Stimulated activated CD8-positive, alpha-beta memory T cell treated with anti-CD3 and anti-CD28 coated beads, Interleukin-4, amount 100 ng/mL, for 24 hours (primary cell): ENCODE data around the gene SEMG1.

Experiments
- DNase-seq: peaks from one replicate; pipeline ENCODE4 v3.0.0-alpha.2; 2020; ENCODE audit warnings: low read depth

The SEMG1 gene

DNA sequence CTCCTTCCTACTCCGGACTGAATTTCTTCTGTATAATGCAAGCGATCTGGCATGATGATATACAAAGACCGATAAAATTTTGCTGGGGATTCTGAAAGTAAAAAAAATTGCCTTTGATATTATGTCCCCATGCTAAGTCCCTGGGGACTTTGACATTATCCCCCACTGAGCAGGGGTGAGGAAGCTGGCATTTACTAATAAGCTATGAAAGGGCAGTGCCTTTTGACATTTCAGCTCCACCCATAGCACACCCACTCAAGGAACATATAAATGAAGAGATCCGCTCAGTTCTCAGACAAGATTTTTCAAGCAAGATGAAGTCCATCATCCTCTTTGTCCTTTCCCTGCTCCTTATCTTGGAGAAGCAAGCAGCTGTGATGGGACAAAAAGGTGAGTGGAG lies 14.2 kb downstream of the SEMG1 start, which contains the start of gene SEMG2:
TSS of gene SEMG2 (plus strand) at position 298 of the 400 bp plus-strand sequence. CDS start at position 315, 17 bp downstream.
- DNase-seq: no peak

DNA sequence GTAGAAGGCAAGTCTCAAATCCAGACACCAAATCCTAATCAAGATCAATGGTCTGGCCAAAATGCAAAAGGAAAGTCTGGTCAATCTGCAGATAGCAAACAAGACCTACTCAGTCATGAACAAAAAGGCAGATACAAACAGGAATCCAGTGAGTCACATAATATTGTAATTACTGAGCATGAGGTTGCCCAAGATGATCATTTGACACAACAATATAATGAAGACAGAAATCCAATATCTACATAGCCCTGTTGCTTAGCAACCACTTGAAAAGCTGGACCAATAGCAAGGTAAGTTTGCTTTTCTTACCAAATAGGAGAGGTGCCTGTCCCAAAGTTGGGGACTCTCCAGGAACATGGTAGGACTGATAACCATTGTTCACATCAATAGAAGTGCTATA lies 16.3 kb downstream of the SEMG1 start:
- no peak for DNase-seq

DNA sequence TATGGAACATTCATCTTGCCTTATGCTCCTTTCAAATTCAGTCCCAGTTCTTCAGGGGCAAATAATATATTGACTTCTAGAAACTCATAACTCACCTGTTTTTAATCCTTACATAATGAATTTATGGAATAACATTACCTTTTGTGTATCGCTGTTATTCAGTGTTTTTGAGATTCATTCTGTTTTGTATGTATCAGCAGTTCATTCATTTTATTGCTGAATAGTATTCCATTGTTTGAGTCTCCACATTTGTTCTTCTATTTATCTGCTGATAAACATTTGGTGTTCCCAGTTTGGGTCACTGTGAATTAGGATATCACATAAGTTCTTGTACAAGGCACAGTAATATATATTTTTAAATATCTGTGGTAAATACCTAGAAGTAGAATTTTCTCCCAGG lies 19.5 kb downstream of the SEMG1 start:
- no peak for DNase-seq

DNA sequence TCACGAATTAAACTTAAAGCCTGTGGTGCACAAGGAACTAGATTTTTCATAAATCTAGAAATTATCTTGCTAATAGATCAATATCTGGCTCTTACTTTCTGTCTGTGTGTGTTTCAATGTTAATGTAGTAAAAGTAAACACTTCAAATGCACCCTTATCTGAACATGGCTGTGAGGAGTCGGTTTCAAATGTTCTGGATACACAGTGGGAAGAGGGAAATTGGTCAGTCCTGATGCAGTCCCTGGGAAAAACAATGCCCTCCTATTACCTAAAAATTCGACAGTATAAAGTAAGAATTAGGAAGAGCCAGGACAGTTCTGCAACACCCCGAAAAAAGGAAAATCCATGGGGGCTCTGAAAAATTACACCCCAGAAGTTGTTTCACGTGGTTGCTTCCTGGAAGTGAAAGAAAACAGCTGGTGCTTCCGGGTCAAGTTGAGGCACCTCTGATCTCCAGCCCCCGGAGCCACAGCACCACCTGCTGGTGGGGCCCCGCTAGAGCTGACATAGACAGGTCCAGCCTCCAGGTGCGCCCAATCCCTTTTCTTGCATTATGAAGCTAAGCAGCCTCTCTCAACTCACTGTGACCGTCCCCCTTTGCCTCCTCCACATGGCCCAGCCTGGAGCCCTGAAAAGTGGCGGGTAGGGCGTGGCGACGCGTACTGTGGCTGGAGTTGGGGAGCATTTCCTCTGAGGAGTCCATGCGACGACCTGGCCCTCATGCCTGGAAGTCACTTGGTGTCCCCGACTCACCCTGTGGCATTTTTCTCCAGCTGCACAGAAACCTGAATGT lies 22.6 kb downstream of the SEMG1 start:
- peak; percentile 33 for DNase-seq

DNA sequence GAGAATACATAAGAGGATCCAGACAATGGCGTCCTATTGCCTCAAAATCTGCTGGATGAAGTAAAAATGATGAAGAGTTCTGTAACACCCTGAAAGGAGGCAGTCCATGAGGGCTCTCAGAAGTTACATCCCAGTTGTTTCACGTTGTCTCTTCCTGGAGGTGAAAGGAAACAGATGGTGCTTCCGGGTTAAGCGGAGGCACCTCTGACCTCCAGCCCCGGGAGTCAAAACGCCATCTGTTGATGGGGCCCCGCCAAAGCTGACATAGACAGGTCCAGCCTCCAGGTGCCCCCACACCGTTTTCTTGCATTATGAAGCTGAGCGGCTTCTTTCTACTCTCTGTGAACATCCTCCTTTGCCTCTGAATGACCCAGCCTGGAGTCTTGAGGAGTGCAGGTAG lies 23.8 kb downstream of the SEMG1 start:
- no peak for DNase-seq

DNA sequence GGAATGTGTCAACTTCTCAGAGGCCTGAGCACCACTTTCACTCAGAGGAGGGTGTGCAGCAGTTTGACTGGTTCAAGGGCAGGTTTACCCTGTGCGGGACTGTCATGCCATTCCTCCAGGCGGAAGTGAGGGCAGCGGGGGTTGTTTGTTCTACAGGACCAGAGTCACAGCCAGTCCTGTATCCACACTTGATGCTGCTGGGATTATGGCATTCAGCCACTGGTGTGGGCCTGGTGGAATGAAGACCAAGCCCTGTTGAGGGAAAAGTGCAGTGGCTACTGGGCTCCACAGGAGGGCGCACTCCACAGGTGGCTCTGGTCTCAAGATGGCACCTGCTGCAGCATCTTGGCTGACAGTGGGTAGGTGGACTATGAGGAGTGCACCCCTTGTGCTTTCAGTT lies 29.2 kb downstream of the SEMG1 start:
- no peak for DNase-seq

DNA sequence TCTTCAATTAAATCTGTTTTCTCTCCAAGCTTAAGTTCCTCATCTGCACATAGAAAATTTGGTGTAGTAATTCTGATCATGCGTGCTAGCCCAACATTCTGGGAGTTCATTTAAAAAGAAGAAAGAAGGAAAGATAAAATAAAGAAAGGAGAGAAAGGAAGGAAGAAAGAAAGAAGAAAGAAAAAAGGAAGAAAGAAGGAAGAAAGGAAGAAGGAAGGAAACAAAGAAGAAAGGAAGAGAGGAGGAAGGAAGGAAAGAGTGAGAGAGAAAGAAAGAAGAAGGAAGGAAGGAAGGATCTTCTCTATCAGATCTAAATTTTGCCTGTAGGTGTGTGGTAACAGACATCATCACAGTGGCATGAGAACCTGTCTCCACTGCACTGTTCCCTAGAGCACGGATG lies 31.3 kb downstream of the SEMG1 start:
- DNase-seq: no peak

DNA sequence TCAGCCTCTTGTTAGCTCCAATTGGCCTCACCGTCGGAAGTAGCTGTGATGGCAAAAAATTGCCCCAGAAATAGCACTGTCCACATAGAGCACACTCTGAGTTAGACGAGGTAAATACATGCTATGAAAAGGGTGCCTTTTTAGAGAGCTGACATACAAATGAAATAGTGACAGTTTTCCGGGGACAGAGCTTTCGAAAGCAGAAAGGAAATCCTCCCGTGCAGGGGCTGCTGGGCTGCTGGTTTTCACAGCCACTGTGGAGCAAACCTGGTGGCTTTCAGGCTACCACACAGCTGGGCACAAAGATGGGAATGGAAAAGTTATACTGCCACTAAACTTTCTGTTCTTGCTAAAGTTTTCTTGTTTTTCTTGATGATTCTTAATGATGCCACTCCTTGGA lies 39.3 kb downstream of the SEMG1 start:
- DNase-seq: no peak

DNA sequence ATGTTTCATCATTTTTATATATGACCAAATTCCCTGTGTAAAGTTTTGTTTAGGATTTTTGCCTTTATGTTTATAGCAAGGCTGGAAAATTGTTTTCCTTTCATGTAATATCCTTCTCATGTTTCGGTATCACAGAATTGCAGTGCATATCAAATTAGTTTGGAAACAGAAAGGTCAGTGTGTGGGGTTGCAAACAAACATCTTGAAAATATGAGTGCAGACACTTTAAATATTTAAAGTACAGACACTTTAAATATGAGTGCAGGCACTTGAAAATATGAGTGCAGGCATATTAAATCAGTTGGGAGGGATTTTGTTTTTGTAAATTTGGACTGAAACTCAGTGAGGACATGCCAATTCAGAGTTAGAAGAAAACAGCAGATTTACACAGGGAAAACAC lies 41.0 kb downstream of the SEMG1 start:
- no peak for DNase-seq

DNA sequence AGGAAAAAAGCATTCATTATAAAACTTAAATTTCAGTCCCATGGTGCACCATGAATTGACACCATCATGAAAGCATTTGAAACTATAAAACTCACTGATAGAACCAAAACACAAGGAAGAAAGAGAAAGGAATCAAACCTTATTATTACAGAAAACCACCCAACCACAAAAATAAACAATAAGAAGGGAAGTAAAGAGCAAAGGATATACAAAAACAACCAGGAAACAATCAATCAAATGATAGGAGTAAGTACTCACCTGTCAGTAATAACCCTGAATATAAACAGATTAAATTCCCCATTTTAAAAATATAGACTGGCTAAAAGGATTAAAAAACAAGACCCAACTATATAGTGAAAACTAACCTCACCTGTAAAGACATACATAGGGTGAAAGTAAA lies 41.8 kb downstream of the SEMG1 start:
- no peak for DNase-seq

DNA sequence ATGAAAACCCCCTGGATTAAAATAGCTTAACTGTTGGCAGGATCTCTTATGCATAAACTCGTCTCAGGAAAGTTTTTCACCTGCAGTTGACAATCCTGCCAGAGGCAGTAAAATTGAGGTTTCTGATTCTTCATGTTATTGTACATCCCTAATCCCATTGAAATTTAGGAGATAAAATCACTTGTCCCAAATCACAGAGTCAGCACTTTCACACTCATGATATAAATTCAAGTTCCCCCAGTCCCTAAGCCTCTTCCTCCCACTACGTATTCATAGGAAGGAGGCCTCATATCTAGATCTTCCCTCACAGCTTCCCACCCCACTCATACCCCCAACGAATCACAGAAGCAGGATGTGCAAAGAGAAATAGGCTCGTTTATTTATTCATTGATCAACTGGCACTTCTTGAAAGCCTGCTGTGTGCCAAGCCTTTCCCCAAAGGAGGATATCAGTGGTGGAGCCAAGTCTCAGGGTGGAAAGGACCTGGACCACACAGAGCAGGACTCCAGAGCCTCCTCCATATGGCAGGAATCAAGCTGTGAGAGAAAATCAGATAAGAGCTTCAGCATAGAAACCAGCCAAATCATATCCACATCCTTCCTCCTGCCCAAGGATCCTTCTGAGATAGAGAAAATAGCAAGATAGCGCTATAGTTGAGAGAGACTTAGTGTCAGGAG lies 45.2 kb downstream of the SEMG1 start:
- no peak for DNase-seq

DNA sequence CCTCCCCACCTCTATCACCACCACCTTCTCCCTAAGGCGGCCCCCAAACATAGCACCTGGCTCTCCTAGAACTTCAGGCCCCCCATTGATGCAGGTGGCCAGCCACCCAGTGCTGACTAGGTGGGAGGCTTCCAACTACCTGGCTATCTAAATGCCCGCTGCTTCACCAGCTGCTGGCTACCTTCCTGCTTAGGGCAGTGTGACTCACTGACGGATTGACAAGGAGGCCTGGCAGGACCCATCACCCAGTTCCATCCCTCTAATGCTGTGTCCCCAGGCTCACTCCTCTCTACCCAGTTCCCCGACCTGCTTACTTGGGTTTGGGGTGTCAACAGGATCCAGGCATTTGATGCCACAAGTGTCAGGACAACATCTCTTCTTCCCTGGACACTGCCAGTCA lies 46.4 kb downstream of the SEMG1 start:
- no peak for DNase-seq

DNA sequence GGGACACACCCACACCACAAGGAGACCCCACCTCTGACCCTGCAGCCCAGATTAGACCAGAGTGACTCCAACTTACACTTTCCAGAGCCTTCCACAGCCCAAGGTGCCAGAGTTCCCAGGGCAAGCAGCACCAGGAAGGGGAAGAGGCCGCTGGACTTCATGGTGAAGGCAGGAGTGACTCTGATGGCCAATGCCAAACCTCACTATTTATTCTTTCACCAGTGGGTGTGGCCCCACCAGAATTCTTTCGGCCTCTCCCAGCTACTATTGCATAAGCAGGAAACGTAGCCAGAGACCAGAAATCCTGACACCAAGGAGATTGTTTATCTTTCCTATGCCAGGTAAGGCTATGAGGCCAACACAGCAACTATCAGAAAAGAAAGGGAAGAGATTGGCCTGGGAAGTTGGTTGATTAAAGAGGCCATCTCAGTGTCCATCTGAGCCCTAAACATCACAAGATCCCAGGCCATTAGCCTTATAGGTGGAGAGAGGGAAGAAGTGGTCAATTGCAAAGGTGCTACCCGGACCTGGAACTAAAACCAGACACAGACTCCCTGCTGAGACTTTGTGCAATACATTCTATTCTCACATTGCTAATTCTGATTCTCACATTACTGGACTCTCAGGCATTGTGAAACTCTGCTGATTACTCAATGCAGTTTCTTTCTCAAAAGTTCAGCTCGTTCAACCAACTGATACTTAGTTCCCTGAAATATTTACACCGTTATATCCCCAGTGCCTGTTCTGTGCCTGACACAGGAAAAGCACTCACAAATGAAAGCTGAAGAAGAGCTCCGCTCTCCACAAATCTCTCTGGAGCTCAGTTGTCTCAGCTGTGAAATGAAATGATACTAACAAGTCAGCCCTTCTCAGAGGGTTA lies 47.8 kb downstream of the SEMG1 start, which contains the start of gene SLPI:
TSS of gene SLPI (minus strand) at position 182 of the 880 bp plus-strand sequence. CDS start at position 161, 21 bp downstream.
- no peak for DNase-seq

DNA sequence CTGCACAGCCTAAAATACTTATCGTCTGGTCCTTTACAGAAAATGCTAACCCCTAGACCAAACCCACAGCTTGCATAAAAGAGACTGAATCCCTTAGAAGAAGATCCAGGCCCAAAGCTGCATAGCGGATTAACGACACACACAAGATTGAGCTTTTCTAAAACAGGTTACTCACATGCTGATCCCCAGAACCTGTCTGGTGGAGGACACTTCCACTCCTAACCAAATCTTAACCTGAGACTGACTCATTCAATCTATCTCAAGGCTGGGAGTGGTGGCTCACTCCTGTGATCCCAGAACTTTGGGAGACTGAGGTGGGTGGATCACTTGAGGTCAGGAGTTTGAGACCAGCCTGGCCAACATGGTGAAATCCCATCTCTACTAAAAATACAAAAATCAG lies 50.3 kb downstream of the SEMG1 start:
- no peak for DNase-seq

DNA sequence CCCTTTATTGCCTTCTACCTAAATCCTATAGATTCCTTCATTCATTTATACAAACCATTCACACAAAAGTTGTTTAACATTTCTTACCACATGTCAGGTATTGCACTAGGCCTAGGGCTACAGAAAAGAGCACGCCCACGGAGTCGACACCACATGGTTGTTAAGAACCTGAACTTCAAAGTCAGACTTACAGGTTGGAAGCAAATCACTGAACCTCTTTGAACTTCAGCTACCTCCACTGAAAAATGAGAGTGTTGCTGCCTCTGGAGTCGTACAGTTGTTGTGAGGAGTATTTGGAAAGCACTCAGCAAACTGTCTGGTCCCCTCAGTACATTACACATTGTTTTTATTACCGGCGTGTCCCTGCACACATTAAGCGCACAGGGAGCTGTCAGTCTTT lies 50.9 kb downstream of the SEMG1 start:
- no peak for DNase-seq

DNA sequence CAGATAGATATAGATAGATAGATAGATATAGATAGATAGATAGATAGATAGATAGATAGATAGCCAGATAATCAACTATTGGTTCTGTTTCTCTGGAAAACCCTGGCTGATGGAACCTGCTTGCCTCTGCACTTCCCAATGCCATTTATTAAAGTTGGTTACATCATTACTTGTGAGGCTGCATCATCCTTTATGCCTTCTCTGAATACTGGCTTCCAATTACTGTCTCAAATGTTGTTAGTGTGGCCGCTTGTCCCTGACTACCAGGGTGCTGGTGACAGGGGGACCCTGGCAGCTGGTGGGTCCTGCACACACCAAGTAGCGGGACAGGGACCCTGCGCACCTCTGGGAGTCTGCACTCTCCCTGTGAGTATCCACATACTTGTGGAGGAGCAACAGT lies 51.4 kb downstream of the SEMG1 start:
- no peak for DNase-seq

DNA sequence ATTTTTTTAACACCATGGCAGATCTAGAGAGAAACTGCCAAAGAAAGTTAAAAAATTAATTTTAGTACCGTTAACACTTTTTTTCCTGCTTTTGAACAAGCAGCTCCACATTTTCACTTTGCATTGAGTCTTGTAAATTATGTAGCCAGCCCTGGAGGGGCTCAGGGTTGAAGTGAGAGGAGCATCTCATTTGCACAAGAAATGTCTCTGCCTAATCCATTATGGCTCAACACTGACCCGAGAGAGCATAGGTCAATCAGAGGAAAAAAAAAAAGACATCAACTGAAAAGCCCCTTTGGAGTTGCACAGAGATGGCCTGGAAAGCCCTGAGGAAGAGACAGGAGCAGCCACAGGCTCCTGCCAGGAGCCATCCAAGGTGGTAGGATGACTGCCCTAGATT lies 51.8 kb downstream of the SEMG1 start:
- no peak for DNase-seq
